ENCODE results near the gene DPEP2.
"Not testable (repeated sequence)": the region's sequence is repeated elsewhere in the genome, so short reads cannot be mapped to it uniquely, and the experiment has no call there.

The DPEP2 gene

GRCh38 chr16:67950335-67950843 lies 48.9 kb downstream of the DPEP2 start:
- DNase-seq, result no peak

- DNase-seq, result no peak
Observed at GRCh38 chr16:67949645-67950044, 49.6 kb downstream of the DPEP2 start.

- DNase-seq, result no peak
Observed at GRCh38 chr16:67948015-67948414, 51.3 kb downstream of the DPEP2 start.

GRCh38 chr16:67946966-67947558 lies 52.2 kb downstream of the DPEP2 start:
- no peak for DNase-seq

GRCh38 chr16:67946128-67946569 lies 53.1 kb downstream of the DPEP2 start:
- no peak for DNase-seq

- DNase-seq, result no peak
Observed at GRCh38 chr16:67945392-67945933, 53.8 kb downstream of the DPEP2 start.

GRCh38 chr16:67944690-67945391 lies 54.4 kb downstream of the DPEP2 start:
- no peak for DNase-seq

- no peak for DNase-seq
Observed at GRCh38 chr16:67943619-67944504, 55.4 kb downstream of the DPEP2 start, which contains the start of gene LCAT. TSS of gene LCAT (minus strand) at chr16:67944120. CDS start at chr16:67944101, 19 bp downstream.

- DNase-seq, result no peak
Observed at GRCh38 chr16:67943256-67943618, 56.0 kb downstream of the DPEP2 start.

- no peak for DNase-seq
Observed at GRCh38 chr16:67942510-67943255, 56.6 kb downstream of the DPEP2 start.

- DNase-seq, result peak; percentile 43
Observed at GRCh38 chr16:67942200-67942509, 57.1 kb downstream of the DPEP2 start.

GRCh38 chr16:67941469-67942199 lies 57.6 kb downstream of the DPEP2 start:
- DNase-seq, result no peak

- DNase-seq, result no peak
Observed at GRCh38 chr16:67940446-67941089, 58.7 kb downstream of the DPEP2 start.

GRCh38 chr16:67939507-67940445 lies 59.5 kb downstream of the DPEP2 start:
- DNase-seq, result peak; percentile 43

- DNase-seq, result not testable (repeated sequence)
Observed at GRCh38 chr16:67937713-67938112, 61.6 kb downstream of the DPEP2 start.

Measured in activated T-cell treated with anti-CD3 and anti-CD28 coated beads, Interleukin-2, amount 50 U/mL, for 1 hour (primary cell).